ENCODE measurements around the gene SFT2D1.

Gene SFT2D1

DNA sequence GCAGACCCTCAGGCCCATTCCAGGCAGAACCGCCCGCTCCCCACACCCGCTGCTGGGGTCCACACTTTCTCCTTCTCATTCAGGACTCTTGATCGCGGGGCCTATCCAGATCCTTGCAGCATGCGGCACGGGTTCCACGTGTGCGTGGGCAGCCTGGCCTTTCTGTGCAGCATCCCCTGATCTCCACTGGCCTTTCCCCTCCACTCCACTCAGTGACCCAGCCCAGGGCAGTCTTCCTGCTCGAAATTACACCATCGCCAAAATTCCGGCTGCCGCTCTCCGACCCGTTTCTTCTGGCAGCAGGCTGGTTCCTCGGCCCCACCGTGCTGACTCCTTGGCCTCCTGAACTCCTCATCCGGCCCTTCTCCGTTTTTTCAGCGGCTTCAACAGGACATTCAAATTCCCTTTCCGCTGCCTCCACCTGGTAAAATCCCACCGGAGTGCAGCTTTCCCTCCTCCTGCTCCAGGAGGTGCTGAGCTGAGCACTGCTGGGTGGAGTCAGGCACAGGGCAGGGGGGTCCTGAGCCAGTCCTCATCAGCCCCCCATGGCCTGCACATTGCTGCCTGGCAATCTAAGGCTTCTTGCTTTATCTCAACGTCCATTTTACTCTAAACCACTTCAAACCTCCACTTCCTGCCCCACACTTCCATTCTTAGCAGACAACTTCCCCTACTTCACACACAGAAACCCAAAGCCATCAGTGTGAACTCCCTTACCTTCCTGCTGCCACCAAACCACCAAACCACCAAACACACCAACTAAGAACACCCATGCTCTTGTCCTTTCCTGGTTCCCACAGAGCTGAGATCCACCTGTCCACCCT lies 9.0 kb downstream of the SFT2D1 start:
- no peak for TF ChIP-seq CTCF (IDR thresholded peaks at IDR 0.05)

- no peak for TF ChIP-seq CTCF (IDR thresholded peaks at IDR 0.05)
These were observed 10.6 kb downstream of the SFT2D1 start for GRCh38 chr6:166331503-166332415.

DNA sequence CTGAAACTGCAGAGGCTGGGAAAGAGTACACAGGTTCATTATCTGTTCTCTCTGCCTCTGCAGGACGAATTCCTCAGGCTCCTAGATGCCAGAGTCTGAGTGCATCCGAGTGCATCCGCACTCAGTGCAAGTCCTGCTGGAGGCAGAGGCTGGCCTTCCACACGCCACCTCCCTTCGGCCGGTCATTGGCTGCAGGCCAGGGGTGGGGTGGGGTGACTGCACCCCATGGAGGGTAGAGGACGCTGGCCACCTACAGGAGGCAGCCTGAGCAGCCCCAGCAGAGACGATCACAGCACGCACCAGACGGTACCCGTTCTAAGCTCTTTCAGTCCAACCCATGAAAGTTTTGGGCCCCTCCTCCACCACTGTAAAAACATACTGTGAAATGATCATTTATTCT lies 11.7 kb downstream of the SFT2D1 start:
- TF ChIP-seq CTCF (IDR thresholded peaks at IDR 0.05) = no peak

DNA sequence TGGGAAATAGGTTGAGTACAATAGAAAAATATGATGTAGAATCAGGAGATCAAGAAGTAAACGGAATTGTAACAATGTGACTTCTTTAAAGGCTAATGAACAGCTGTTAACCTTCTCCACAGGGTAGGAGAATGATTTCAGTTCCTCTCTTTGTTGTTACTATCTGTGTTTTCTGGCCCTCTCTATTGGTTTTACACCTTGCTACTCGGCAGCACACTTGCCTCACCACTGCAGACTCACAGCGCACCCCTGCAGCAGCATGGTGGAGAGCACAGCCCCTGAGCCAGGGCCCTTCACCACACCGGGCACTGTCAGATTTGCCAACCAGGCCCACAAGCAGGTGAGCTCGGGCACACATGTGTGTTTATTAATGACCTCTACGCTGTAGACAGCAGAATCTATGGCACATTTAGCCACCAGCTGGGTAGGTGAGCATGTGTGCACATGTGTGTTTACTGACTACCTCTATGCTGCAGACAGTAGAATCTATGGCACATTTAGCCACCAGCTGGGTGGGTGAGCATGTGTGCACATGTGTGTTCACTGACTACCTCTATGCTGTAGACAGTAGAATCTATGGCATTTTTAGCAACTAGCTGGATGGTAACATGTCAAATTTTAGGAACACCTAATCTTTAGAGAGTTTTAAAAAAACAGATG lies 16.8 kb downstream of the SFT2D1 start:
- no peak for TF ChIP-seq CTCF (IDR thresholded peaks at IDR 0.05)

GRCh38 chr6:166323395-166323794 lies 18.9 kb downstream of the SFT2D1 start:
- TF ChIP-seq CTCF (IDR thresholded peaks at IDR 0.05) = no peak

- TF ChIP-seq CTCF (IDR thresholded peaks at IDR 0.05) = no peak
These were observed 23.4 kb downstream of the SFT2D1 start for GRCh38 chr6:166318649-166319600.
